GM21737 (cell line): ENCODE data around the gene CCNL2.
A peak's percentile ranks its signal among the peaks of the same experiment; 100 is the strongest.
"Not testable (repeated sequence)": the region's sequence is repeated elsewhere in the genome, so short reads cannot be mapped to it uniquely, and the experiment has no call there.

Source experiments
- ATAC-seq: cut with Tn5 transposase; IDR thresholded peaks from one replicate; pipeline ENCODE4 v1.9.1; 2021; ENCODE audit warnings: mild to moderate bottlenecking, moderate library complexity; ENCODE audit not compliant: unreplicated experiment

The CCNL2 gene

DNA sequence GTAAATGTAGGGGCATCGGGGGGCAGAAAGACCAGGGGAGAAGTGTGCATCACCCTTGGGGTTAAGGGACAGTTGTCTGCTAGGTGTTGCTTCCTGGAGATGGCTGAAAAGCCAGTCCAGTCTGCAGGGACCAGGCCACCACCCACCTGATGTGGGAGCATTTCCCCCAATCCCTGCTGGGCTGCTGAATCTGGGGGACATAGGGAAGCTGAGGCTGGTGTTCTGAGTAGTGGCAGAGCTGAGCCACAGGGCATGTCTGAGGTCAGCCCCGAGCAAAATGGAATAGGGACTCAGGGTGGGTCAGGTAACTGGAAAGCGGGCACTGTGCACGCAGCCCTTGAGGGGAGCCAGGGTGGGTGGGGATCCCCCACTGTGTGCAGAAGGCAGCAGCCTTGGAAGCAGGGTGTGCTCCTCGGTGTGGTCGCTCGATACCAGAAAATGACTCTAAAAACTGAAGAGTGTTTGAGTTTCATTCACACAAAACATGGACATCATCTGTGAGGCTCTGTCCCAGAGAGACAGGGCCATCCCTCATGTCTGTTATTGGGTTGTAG is 2.4 kb upstream of the CCNL2 start:
- ATAC-seq: no peak

DNA sequence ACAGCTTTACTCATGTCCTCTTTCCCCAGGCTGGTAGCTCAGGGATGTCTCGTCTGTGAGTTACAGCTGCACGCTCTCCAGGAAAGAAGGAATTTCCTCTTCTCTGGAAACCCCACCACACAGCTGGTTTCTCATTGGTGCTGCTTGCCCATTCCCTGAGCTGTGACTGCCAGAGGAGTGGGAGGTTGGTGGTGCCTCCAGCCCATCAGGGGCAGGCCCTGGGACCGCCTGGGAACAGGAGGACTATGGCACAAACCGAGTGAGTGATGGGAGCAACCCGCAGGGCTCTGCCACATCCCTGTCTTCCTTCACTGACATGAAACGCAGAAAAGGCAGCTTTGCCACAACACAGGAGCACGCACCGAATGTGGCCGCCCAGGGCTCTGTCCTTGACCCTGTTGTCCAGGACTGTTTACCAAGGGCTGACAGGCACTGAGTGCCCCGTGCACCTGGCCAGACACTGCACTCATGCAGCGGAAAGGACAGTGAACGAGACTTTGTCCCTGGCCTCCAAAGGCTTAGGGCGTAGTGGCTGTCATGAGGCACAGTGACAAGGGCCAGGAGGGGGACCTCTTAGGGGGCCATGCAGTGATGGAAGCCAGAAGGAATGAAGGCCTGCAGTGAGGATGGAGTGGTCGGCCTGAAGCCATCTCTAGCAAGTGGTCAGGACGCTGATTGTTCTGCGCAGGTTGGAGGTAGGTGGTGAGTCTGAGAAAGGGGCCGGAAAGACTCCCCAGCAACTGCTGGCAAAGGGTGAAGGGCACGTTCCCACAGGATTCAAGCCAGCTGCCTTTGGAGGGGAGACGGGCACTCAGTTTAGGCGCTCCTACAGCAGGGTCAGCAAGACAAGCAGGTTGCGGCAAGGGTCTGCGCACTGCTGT is 1.7 kb upstream of the CCNL2 start:
- no peak for ATAC-seq

- no peak for ATAC-seq
Observed at GRCh38 chr1:1399872-1400575, 889 bp upstream of the CCNL2 start.

GRCh38 chr1:1398677-1399186 is 403 bp downstream of the CCNL2 start:
- peak; percentile 16 for ATAC-seq

- ATAC-seq: no peak
Observed at GRCh38 chr1:1397839-1398523, 1.2 kb downstream of the CCNL2 start.

GRCh38 chr1:1395166-1395565 is 4.0 kb downstream of the CCNL2 start:
- no peak for ATAC-seq

- no peak for ATAC-seq
Observed at GRCh38 chr1:1394116-1394515, 5.0 kb downstream of the CCNL2 start.

- no peak for ATAC-seq
Observed at GRCh38 chr1:1393428-1393827, 5.7 kb downstream of the CCNL2 start.

GRCh38 chr1:1393014-1393413 is 6.1 kb downstream of the CCNL2 start:
- no peak for ATAC-seq

DNA sequence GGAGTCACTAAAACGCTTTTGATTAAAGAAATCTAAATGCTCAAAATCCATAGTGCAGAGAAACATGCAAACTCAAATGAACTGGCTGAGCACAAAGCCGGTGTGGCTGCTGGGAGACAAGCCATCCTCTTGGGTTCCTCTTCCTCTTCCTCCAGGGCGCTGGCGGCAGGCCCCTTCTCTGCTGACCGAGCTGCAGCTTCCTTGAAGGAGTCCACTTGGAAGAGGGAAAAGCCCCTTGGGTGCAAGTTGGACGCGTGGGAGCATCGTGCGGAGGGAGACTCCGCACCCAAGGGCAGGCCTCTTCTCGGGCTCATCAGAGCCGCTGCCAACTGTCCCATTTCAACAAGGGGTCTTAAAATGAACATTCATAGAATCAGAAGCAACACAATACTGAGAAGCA is 7.9 kb downstream of the CCNL2 start:
- ATAC-seq: no peak

GRCh38 chr1:1390675-1391074 is 8.5 kb downstream of the CCNL2 start:
- no peak for ATAC-seq

GRCh38 chr1:1388078-1388472 is 11.1 kb downstream of the CCNL2 start:
- no peak for ATAC-seq

DNA sequence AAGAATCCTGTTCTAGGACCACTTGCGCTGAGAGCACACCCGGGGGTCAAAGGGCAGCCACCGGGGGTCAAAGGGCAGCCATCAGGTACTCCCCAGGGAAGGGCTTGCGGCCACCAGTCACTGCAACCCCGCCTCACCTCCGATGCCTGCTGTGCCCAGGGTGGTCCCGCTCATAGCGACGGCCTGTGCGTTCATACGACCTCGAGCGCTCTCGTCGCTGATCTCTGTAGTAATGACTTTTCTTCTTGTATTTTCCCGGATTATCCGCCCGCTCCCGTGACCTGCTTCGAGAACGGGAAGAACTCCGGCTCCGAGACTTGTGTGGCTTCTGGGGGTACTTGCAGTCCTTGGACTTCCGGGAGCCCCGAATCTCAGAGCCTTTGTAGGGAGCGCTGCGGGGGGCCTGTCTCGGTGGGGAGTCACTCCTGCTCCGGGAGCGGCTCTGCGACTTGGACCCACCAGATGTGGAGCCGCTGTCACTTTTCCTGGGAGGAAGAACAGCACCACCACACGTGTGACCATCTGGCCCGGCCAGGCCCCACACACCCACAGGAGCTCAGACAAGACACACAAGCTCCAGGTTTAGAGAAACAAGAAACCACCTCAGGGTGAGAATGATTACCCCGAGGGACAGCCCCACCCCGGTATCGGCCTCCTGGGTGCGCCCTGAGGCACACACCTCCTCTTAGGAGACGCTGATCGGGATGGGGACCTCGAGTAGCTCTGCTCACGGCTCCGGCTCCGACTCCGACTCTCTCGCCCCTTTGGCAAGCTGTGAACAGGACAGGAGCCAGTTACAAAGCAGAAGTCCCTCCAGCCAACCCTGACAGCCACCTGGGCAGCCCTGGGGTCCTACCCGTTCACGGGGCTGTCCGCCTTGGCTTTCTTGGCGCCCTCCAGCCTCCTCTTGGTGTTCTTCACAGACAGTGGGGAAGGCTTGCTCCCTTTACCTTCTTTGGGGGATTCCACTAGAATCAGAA is 11.7 kb downstream of the CCNL2 start:
- no peak for ATAC-seq

DNA sequence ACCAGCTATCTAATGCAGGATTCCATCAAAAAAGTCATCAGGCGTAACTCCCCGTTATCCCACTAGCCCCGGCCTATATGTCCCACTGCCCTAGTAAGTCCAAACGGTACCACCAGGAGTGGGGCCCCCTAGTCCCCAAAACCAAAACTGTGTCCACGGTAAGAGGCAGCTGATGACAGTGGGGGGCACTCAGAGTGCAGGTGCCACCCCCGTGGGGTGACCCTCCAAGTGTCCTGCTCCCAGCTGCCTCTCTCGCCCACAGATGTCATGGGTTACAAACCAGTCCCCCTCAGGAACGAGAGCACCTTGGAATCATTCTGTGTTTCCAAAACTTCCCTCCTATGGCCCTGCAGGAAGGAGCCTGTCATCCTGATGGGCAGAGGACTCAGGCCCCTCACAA is 13.2 kb downstream of the CCNL2 start:
- ATAC-seq: no peak

GRCh38 chr1:1385339-1385738 is 13.8 kb downstream of the CCNL2 start:
- not testable (repeated sequence) for ATAC-seq

GRCh38 chr1:1381294-1381693 is 17.8 kb downstream of the CCNL2 start:
- ATAC-seq: no peak

DNA sequence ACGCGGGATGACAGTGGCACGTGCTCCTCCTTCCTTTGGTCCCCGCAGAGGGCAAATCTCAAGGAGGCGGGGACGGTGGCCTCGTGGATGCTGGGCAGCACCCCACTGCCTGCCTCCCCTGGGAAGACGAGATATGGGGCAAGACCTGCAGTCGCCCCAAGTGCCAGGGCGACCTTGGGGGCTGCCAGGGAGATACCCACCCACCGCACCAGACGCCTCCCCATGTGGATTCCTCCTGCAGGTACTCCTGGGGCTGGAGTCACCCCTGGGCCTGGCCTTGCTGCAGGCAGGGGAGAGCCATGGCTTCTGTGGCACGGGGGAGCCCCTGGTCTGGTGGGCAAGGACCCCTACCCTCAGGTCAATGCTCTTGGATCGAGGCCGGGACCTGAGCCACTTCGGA is 18.3 kb downstream of the CCNL2 start:
- no peak for ATAC-seq

DNA sequence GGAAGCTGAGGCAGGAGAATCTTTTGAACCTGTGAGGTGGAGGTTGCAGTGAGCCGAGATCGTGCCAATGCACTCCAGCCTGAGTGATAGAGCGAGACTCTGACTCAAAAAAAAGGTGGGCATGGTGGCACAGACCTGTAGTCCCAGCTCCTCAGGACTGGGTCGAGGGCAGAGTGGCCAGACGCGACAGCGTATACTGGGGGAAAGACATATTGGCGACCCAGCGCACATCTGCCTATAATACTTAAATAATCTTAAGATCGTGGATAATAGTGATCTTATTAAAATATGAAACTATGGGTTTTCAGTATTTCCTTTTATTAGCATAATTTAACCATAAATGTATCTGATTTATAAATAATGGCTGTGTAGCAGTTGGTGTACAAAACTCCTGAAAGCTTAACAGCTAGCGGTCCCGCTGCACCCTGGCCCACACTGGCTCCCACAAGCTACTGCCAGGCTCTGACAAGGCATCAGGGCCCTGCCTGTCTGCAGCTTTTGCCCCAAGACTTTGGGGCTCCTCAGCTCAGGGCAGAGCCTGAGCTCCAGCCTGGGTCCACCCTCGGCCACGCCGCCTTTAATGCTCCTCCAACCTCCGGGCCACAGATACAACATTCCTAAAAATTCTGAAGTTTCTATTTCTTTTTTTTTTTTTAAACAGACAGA is 21.5 kb downstream of the CCNL2 start:
- no peak for ATAC-seq

- no peak for ATAC-seq
Observed at GRCh38 chr1:1376551-1377226, 22.4 kb downstream of the CCNL2 start.
